Activated CD8-positive, alpha-beta memory T cell treated with anti-CD3 and anti-CD28 coated beads for 4 hours (primary cell): Measurements from ENCODE around the gene KCNK1.

ENCODE experiments used
- DNase-seq, 2 donors: peaks; one replicate each; pipeline ENCODE4 v3.0.0-alpha.2; 2020; ENCODE audit warnings: low read depth in 2 of 2

The KCNK1 gene

GRCh38 chr1:233704898-233705723 lies 91.2 kb downstream of the KCNK1 start:
- DNase-seq, result no peak

- no peak for DNase-seq
Measured at GRCh38 chr1:233707153-233707879, 93.4 kb downstream of the KCNK1 start.

DNA sequence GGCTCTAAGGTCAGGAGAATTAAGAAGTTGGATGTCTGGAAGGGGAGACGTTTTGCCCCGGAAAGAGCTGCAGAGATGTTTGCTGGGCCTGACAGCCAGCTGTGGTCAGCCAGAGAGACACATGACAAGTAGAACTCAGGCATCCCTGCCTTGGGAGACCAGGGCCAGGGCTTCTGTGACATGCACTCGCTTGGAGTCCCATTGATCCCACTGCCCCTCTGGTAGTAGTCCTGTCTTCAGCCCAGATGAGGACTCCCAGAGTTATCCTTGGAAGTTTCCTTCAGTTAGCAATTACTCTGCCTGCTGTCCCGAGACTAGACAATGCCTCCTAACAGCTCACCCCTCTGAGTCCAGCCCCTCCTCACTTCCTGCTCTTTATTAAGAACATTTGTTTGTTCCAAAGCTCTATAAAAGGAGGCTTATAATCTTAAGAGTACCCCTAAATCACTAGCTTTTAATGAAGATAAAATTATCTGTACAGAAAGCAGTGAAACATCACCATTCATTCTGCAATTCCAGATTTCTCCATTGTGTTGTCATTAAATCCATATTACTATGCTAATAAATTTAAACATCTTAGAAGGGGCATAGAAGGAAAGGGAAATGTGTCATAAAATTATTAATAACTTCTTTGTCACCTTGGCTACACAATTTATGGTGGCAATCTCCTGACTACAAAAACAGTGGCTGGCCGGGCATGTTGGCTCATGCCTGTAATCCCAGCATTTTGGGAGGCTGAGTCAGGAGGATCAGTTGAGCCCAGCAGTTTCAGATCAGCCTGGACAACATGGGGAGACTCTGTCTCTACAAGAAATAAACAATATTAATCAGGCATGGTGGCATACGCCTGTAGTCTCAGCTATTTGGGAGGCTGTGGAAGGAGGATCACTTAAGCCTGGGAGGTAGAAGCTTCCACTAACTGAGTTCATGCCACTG lies 94.2 kb downstream of the KCNK1 start:
- DNase-seq, result no peak

DNA sequence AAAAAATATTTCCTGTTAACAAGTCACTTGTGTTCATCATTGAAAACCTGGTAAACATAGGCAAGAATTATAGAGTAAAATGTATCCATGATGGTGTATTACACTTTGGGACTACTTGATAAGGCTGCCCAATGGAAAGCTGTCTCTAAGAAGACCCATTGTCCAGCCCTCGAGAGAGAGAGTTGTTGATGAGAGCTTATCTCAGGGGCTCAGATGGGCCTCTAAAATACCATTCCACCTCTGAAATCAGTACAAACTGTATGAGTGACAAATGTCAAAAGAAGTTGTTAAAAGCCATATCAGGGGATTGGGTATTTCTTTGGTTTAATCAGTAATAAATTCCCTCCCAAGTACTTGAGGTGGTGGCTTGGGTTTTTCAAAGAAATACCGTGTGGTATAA lies 96.1 kb downstream of the KCNK1 start:
- no peak for DNase-seq

- DNase-seq, result no peak
Measured at GRCh38 chr1:233710507-233710906, 96.6 kb downstream of the KCNK1 start.

DNA sequence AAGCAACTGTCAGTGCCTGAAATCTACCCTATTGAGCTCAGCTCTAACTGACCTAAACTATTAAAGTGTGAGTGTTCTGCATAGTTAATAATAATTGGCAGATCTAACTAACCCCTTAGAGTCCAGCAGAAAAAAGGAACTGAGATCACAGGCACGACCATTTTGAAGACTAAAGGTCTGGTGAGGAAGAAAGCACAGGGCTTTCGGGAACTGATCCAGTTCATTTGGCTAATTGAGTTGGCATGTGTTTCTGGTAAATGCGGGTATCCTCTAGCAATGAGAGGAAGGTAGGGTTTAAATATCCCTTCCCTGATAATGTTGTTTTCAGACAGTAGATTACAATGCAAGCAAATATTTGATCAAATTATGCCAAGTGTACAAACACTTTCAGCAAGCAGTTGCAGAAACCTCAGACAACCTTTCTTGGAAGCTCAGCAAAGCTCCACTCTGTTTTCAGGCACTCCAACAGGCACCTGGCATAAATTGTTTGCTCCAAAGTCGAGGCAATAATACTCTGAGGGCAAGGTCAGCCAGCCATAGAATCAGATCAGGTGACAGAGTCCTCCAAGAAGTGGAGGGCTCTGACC lies 100.8 kb downstream of the KCNK1 start:
- no peak for DNase-seq

- no peak for DNase-seq
Measured at GRCh38 chr1:233718057-233718456, 104.2 kb downstream of the KCNK1 start.

DNA sequence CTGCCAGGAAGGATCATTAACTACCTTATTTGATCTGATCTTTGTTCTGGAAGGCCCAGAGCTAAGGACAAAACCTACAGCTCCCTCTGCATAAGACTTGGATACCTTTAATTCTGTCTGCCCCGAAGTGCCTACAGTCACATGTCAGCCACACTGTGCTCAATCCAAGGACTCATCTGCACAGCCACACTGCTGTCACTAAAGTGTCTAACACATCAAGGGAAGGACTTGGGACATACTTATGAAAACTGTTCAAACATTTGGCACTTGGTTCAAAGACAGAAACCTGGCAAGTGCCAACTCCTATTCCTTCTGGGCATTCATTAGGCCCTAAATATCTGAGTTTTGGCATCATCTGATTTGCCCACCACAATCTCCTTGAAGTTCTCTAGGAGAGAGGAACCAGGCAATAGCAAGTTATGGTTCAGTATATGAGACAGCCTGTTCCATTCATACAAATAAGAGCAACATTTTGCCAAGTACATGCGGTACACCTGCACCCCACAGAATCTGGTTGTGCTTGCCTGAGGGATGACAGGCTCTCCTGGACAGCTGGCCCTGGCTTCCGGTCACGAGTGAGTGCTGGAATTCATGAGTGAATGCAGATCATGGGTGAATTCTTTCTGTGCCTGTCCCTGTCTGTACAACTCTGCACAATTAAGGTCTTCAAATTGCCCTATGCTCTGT lies 105.9 kb downstream of the KCNK1 start:
- DNase-seq, result no peak

DNA sequence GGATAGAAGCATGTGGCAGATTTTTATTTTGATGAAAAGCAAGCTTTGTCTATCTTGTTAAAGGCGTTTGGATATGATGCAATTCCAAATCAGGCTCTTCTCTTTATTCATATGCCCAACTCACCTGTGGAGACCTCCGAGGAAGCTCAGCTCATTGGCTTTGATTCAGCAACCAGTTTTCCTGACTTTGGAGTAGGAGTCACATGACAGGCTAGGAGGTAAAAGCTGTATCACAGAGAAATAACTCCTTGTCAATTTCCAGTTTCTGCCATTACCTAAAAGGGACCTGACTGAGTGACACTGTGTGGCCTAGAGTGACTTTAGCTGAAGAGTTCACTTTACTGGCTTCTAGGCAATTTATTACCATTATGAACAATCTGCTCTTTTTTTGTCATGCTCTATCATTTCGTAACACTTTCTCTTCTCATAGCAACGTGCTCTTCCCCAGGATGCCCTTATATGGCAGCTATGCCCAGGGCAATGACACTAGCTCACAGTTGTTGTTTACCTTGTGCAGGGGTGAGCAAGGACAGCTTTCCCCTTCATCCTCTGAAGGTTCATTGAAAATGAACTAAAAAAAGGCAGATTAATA lies 107.2 kb downstream of the KCNK1 start:
- DNase-seq, result no peak
